MG63 (cell line): ENCODE results near the gene KRT35. TPM values are rescaled to one million over a fixed set of nuclear protein-coding genes. Genes with fewer than 3 reads are reported as not detected.

Experiments used
- total RNA-seq: library from RNA; depleted of rRNA; stranded (reverse); fragments of >200 nt; shearing (Covaris generic); gene quantifications from 2 replicates; pipeline ENCODE4 v1.2.3, GENCODE V29; 2014; ENCODE audit warnings: low replicate concordance; rRNA removed

The KRT35 gene
- total RNA-seq, 1 experiment from 2014 or later, result 0.33 TPM

Other genes with a start within 250 kb of the KRT35 start
- not detected in 2 replicates for gene KRTAP9-3, start 248.7 kb downstream of the KRT35 start, total RNA-seq
- not detected in 2 replicates for gene KRTAP9-8, start 243.2 kb downstream of the KRT35 start, total RNA-seq
- gene KRTAP9-4, start 231.5 kb downstream of the KRT35 start, total RNA-seq, result not detected in 2 replicates
- gene KRTAP9-9, start 225.8 kb downstream of the KRT35 start, total RNA-seq, result not detected in 2 replicates
- not detected in 2 replicates for gene KRTAP9-6, start 215.8 kb downstream of the KRT35 start, total RNA-seq
- gene KRTAP9-7, start 205.5 kb downstream of the KRT35 start, total RNA-seq, result not detected in 2 replicates
- gene KRTAP29-1, start 178.3 kb downstream of the KRT35 start, total RNA-seq, result not detected in 2 replicates
- gene KRTAP16-1, start 171.8 kb downstream of the KRT35 start, total RNA-seq, result not detected in 2 replicates
- not detected in 2 replicates for gene KRTAP17-1, start 165.4 kb downstream of the KRT35 start, total RNA-seq
- gene KRT33A, start 130.3 kb downstream of the KRT35 start, total RNA-seq, result not detected in 2 replicates
- 0.17 and 2.0 TPM in 2 replicates for gene KRT33B, start 111.3 kb downstream of the KRT35 start, total RNA-seq
- gene KRT34, start 98.8 kb downstream of the KRT35 start, total RNA-seq, result 0.49 TPM in 1 of 2 replicates, not detected in the other
- gene KRT31, start 83.5 kb downstream of the KRT35 start, total RNA-seq, result not detected in 2 replicates
- not detected in 2 replicates for gene KRT37, start 56.6 kb downstream of the KRT35 start, total RNA-seq
- gene KRT38, start 40.2 kb downstream of the KRT35 start, total RNA-seq, result 0.17 TPM in 1 of 2 replicates, not detected in the other
- gene KRT32, start 13.8 kb downstream of the KRT35 start, total RNA-seq, result 0.72 TPM in 1 of 2 replicates, not detected in the other
- gene KRT36, start 8.8 kb upstream of the KRT35 start, total RNA-seq, result 0.20 TPM in 1 of 2 replicates, not detected in the other
- gene KRT13, start 24.5 kb upstream of the KRT35 start, total RNA-seq, result 3.8 and 4.0 TPM in 2 replicates
- gene KRT15, start 37.7 kb upstream of the KRT35 start, total RNA-seq, result 38.4 and 82.2 TPM in 2 replicates
- gene KRT19, start 47.2 kb upstream of the KRT35 start, total RNA-seq, result 20.7 and 46.3 TPM in 2 replicates
- gene KRT9, start 90.9 kb upstream of the KRT35 start, total RNA-seq, result not detected in 2 replicates
- 6.1 and 7.9 TPM in 2 replicates for gene KRT14, start 105.7 kb upstream of the KRT35 start, total RNA-seq
- gene KRT16, start 131.6 kb upstream of the KRT35 start, total RNA-seq, result not detected in 2 replicates
- gene KRT17, start 143.4 kb upstream of the KRT35 start, total RNA-seq, result not detected in 2 replicates
- 42.2 and 90.7 TPM in 2 replicates for gene EIF1, start 207.7 kb upstream of the KRT35 start, total RNA-seq
- not detected in 2 replicates for gene GAST, start 231.2 kb upstream of the KRT35 start, total RNA-seq